ENCODE results near the gene TRAF3IP1.
"Not testable (repeated sequence)": the region's sequence is repeated elsewhere in the genome, so short reads cannot be mapped to it uniquely, and the experiment has no call there.

Gene TRAF3IP1

DNA sequence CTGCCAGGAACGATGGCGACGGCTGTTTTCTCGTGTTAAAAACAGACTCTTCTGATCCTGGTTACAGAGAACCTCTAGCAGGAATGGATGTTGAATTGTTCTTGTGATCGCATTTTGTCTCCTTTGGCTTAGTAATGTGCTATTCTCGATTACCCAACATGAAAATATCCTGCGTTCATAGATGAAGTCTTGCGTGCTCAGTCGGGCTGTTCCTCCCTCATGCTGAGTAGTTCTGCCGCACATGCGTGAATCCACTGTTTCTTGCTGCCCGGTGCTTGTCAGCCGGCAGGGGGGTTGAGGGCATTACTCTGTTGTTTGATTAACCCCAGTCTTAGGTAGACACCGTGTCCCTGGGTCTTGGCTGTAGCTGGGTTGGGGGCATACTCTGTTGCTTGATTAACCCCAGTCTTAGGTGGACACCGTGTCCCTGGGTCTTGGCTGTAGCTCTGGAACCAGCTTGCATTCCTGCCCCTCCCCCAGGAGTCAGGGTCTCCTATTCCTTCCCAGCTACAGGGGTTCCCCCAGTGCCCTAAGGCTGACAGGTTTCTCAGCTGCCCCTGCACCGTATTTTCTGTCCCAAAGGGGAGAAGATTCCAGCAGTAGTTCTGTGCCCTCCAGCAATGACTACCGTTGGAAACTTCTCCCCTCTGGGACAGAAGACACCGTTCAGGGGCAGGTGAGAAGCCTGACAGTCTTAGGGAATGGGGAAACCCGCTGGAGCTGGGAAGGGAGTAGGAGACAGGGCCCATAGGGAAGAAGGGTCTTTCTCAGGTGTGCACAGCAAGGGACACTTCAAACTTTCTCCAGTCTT is 84.3 kb downstream of the TRAF3IP1 start:
- DNase-seq (ENCODE audit: low spot score) = no peak

GRCh38 chr2:238405217-238405555 is 84.9 kb downstream of the TRAF3IP1 start:
- not testable (repeated sequence) for DNase-seq (ENCODE audit: low spot score); H3K4me3 ChIP-seq; H3K27ac ChIP-seq

More for the DNA sequence above, 84.3 kb downstream of the TRAF3IP1 start:
- no peak overlapping the region for H3K27ac ChIP-seq
- TF ChIP-seq, protein P1, sequence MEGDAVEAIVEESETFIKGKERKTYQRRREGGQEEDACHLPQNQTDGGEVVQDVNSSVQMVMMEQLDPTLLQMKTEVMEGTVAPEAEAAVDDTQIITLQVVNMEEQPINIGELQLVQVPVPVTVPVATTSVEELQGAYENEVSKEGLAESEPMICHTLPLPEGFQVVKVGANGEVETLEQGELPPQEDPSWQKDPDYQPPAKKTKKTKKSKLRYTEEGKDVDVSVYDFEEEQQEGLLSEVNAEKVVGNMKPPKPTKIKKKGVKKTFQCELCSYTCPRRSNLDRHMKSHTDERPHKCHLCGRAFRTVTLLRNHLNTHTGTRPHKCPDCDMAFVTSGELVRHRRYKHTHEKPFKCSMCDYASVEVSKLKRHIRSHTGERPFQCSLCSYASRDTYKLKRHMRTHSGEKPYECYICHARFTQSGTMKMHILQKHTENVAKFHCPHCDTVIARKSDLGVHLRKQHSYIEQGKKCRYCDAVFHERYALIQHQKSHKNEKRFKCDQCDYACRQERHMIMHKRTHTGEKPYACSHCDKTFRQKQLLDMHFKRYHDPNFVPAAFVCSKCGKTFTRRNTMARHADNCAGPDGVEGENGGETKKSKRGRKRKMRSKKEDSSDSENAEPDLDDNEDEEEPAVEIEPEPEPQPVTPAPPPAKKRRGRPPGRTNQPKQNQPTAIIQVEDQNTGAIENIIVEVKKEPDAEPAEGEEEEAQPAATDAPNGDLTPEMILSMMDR (IDR thresholded peaks at IDR 0.05) = no peak
- H3K4me3 ChIP-seq = no peak overlapping the region

GRCh38 chr2:238406221-238406997 is 86.1 kb downstream of the TRAF3IP1 start:
- DNase-seq (ENCODE audit: low spot score) = no peak
- TF ChIP-seq, protein P1 (IDR thresholded peaks at IDR 0.05) = no peak
- H3K27ac ChIP-seq = no peak overlapping the region

GRCh38 chr2:238406998-238407285 is 86.6 kb downstream of the TRAF3IP1 start:
- Histone ChIP-seq H3K27ac (no peak overlapping the region), H3K4me3 (no peak overlapping the region)
- no peak for DNase-seq (ENCODE audit: low spot score)
- TF ChIP-seq, protein P1 (IDR thresholded peaks at IDR 0.05) = no peak

More at GRCh38 chr2:238406221-238406997, 86.1 kb downstream of the TRAF3IP1 start:
- H3K4me3 ChIP-seq = no peak overlapping the region

DNA sequence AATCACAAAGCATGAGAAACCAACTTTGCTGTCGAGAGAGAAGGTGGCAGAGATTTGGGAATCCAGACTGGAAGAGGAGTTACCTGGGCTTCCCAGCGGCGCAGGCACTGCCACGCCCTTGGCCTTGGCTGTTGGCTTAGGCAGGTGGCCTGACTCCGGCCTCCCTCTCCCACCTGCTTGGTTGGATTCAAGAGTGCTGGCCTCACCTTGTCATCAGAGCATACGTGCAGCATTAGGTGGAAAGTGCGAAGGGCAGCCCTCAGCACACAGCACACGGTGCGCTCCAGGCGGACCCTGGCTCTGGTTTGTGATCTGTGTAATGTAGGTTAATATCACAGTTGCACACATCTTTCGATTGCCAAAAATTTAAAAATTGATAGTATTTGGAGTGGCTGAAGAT is 87.2 kb downstream of the TRAF3IP1 start:
- no peak overlapping the region for H3K4me3 ChIP-seq
- DNase-seq (ENCODE audit: low spot score) = no peak
- no peak overlapping the region for H3K27ac ChIP-seq
- TF ChIP-seq, protein P1 (IDR thresholded peaks at IDR 0.05) = no peak

DNA sequence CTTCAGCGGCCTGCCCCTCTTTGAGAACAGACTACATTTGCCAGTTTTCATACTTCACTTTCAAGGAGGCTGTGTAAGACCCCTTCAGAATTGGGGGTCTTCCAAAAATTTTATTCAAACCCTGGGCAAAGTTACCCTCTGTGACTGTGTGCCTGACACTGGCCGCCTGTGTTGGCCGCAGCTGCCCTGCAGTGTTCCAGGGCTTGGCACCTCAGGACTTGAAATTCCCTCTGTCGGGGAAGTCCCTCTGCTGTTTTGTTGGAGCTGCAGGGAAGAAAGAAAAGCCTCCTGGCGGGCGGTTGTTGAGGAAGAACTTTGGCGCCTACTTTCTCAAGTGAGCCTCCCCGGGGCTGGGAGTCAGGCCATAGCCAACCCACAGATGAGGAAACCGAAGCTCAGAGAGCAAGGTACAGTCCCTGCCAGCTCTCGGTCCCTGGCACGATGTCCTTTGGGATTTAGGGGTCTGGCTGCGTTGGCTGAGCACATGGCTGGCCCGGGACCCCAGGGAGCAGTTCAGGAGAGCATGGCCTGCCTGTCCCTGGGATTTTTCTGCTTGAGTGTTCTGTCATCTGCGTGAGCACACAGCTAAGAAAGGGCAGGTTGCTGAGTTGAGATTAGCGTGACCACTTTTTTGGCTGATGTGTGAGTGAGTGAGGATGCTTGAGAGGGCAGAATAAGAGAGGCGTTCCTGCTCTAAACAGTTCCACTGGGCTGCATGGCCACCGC is 88.5 kb downstream of the TRAF3IP1 start:
- TF ChIP-seq, protein P1 (IDR thresholded peaks at IDR 0.05) = no peak
- peak overlapping the region in 1 of 2 donors; percentile 26 for H3K27ac ChIP-seq
- peak overlapping the region; percentile 11 for H3K4me3 ChIP-seq
- DNase-seq (ENCODE audit: low spot score) = no peak
